GM18499 (cell line): ENCODE results near the gene RSF1.
A peak's percentile ranks its signal among the peaks of the same experiment; 100 is the strongest.
"Not testable (repeated sequence)": the region's sequence is repeated elsewhere in the genome, so short reads cannot be mapped to it uniquely, and the experiment has no call there.

Experiments used
- ATAC-seq: cut with Tn5 transposase; IDR thresholded peaks from one replicate; pipeline ENCODE4 v1.9.1; 2021; ENCODE audit warnings: moderate number of reproducible peaks; ENCODE audit not compliant: insufficient read depth, unreplicated experiment

RSF1 gene

GRCh38 chr11:77637345-77638165 is 183.0 kb downstream of the RSF1 start, which contains the start of gene CLNS1A:
Gene CLNS1A, minus strand, starts transcription at chr11:77637794. Its CDS starts 80 bp downstream, at chr11:77637714.
- ATAC-seq, result peak; percentile 88

- ATAC-seq, result no peak
These were observed 183.7 kb downstream of the RSF1 start for GRCh38 chr11:77636731-77637344.

GRCh38 chr11:77633926-77634325 is 186.6 kb downstream of the RSF1 start:
- ATAC-seq, result not testable (repeated sequence)

GRCh38 chr11:77630157-77630710 is 190.3 kb downstream of the RSF1 start:
- ATAC-seq, result no peak

GRCh38 chr11:77619576-77620198 is 200.8 kb downstream of the RSF1 start:
- ATAC-seq, result no peak

- no peak for ATAC-seq
These were observed 202.6 kb downstream of the RSF1 start for GRCh38 chr11:77617892-77618291.

- ATAC-seq, result no peak
These were observed 208.6 kb downstream of the RSF1 start for GRCh38 chr11:77611921-77612320.
